AG08396 (cell line): ENCODE data around the gene CYTH2.

Source experiments
- DNase-seq: peaks from one replicate; pipeline ENCODE4 v3.0.0; 2012; ENCODE audit warnings: low spot score, mixed read lengths

The CYTH2 gene

DNA sequence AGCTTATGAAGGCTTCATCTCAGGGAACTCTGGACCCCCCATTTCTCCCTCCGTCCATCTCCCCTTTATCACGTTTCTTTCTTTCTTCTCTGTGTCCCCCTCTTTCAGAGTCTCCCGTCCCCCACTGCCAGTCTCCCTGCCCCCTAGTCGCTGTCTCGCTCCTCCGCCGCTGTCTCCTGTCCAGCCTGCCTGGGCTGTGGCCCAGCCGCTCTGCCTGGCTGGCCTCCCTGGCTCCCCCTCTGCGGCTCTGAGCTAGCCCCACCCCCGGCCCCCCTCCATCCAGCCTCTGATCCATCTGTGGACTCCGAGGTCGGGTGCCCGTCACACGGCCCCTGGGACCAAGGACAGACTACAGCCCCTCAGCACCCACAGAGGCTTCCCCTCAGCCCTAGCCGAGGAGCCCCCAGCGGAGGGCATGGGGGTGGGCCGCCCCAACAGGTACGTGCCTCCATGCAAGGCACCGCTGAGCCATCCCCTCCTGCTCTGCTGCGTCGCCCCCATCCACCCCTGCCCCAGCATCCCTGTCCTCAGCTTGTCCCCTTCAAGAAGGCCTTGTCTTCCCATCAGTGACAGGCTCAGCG is 14.9 kb upstream of the CYTH2 start:
- DNase-seq: no peak

DNA sequence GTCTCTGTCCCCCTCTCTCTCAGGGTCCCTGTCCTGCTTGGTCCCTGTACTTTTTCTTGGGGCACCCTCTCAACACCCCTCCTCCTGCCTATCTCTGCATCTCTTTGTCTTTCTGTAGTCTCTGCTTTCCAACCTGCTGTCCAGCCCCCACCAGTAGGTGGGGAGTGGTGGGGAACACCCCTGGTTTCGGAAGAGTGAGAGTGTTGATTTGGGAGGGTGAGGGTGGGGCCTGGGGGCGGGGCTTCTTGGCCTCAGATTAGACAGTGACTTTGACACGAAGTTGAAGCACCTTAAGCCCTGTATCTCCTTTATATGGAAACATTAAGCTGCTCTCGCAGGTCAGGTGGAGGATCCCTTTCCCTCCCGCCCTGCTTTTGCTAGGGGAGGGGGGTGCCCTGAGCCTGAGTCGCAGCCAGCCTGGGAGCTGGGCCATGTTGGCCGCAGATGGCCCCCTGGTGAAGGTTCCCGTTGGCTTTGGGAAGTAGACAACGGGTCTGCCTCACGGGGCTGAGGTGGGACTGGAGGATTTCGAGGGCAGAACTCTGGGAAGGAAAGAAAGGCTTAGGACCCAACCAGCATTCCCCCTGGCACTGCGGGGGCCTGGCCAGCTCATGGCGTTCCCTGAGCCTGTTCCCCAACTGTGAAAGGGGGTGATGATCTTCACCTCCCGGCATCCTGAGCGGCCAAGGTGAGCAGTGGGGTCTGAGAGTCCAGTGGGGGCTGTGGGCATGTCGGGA is 13.8 kb upstream of the CYTH2 start, which contains the start of gene KCNJ14:
KCNJ14 (plus strand) TSS at position 404 of the 737 bp plus-strand sequence. CDS start 6,151 bp downstream, outside the sequence.
- no peak for DNase-seq

- DNase-seq: no peak
Observed at GRCh38 chr19:48455908-48456562, 13.1 kb upstream of the CYTH2 start.

DNA sequence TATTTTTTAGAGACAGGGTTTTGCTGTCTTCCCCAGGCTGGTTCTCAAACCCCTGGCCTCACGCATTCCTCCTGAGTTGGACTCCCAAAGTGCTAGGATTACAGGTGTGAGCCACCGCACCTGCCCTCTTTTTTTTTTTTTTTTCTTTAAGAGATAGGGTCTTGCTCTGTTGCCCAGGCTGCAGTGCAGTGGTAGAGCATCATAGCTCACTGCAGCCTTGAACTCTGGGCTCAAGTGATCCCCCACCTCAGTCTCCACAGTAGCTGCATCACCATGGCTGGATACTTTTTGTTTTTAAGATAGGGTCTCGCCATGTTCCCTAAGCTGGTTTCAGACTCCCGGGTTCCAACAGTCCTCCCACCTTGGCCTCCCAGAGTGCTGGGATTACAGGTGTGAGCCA is 12.3 kb upstream of the CYTH2 start:
- no peak for DNase-seq

- no peak for DNase-seq
Observed at GRCh38 chr19:48458016-48458415, 11.2 kb upstream of the CYTH2 start.

DNA sequence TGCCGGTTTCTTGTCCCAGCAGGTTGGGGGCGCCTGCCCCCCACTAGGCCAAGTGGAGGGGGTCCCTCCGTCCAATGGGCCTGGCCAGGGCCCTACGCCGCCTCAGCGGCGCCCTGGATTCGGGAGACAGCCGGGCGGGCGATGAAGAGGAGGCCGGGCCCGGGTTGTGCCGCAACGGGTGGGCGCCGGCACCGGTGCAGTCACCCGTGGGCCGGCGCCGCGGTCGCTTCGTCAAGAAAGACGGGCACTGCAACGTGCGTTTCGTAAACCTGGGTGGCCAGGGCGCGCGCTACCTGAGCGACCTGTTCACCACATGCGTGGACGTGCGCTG is 7.6 kb upstream of the CYTH2 start:
- DNase-seq: no peak

DNA sequence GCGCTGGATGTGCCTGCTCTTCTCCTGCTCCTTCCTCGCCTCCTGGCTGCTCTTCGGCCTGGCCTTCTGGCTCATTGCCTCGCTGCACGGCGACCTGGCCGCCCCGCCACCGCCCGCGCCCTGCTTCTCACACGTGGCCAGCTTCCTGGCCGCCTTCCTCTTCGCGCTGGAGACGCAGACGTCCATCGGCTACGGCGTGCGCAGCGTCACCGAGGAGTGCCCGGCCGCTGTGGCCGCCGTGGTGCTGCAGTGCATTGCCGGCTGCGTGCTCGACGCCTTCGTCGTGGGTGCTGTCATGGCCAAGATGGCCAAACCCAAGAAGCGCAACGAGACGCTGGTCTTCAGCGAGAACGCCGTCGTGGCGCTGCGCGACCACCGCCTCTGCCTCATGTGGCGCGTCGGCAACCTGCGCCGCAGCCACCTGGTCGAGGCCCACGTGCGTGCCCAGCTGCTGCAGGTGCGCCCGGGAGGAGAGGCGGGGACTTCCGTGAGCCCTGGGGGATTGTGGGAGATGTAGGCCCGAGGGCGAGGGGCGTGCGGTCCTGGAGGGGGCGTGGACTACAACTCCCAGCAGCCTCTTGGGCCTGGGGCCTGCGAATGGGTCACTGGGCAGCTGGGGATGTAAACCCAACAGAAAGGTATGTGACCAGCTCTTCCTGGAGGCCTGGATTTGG is 7.0 kb upstream of the CYTH2 start:
- DNase-seq: peak; percentile 39

GRCh38 chr19:48465215-48465614 is 4.0 kb upstream of the CYTH2 start:
- no peak for DNase-seq

GRCh38 chr19:48466561-48467325 is 2.4 kb upstream of the CYTH2 start:
- peak; percentile 50 for DNase-seq

DNA sequence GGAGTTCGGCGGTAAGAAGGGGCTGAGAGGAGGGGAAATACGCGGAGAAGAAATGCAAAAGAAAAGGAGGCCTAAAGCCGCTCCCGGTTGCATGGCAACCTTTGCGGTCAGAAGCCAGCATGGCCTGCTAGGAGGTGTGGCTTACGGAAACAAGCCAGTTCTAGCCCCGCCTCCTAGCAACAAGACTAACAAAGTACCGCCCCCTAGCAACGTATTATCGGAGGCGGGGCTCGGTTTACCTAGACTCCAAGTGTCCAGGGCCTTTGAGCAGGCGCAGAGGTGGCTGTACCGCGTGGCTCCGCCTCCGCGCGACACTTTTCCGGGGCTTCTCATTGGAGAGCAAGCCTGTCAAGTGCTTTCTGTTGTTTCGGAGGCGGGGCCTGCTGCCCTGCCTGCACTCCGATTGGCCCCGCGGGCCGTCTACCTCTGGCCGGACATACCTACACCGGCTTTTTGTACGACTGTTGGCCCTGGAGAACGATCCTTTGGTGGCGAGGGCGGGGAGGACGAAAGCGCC is 339 bp upstream of the CYTH2 start:
- peak; percentile 98 for DNase-seq

DNA sequence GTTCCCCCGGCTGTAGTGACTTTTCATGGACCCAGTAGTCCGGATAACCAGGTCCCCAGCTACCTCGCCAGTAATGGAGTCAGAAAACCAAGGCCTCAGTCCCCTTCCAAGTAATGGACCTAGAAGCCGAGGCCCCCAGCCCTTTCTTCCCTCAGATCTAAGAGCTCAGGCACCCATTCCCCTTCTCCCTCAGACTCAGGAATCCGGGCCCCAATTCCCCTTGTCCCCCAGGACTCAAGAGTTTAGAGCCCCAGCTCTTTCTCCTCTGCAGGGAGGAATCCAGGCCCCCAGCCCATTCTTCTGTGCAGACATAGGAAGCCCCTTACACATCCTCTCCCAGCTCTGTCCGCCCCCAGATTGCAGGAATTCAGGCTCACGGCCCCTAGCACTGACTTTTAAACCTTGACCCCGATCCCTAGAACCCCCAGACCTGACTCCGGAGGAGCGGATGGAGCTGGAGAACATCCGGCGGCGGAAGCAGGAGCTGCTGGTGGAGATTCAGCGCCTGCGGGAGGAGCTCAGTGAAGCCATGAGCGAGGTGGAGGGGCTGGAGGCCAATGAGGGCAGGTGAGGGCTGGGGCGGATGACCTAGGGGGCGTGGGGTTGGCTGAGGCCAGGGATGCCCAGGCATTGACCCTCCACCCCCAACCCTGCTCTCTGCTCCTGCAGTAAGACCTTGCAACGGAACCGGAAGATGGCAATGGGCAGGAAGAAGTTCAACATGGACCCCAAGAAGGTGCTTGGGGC is 938 bp downstream of the CYTH2 start:
- DNase-seq: no peak

GRCh38 chr19:48470856-48471255 is 1.7 kb downstream of the CYTH2 start:
- no peak for DNase-seq

- DNase-seq: no peak
Observed at GRCh38 chr19:48471836-48472235, 2.7 kb downstream of the CYTH2 start.

GRCh38 chr19:48473161-48473966 is 4.2 kb downstream of the CYTH2 start:
- no peak for DNase-seq

DNA sequence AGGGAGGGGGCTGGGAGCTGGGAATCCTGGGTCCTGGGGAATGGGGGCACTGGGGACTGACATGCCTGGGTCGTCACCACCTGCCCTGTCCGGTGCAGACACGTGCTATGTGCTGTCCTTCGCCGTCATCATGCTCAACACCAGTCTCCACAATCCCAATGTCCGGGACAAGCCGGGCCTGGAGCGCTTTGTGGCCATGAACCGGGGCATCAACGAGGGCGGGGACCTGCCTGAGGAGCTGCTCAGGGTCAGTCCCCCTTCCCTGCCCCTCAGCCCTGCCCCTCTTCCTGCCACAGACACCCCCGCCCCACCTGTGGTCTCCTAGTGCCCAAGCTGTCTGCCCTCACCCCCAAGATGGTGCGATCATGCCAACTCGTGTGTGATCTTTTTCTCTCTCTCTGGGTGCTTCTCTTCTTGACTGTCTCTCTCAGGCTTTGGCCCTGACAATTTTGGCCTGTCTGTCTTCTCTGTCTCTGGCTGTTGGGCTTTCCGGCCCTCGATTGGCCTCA is 5.0 kb downstream of the CYTH2 start:
- no peak for DNase-seq

DNA sequence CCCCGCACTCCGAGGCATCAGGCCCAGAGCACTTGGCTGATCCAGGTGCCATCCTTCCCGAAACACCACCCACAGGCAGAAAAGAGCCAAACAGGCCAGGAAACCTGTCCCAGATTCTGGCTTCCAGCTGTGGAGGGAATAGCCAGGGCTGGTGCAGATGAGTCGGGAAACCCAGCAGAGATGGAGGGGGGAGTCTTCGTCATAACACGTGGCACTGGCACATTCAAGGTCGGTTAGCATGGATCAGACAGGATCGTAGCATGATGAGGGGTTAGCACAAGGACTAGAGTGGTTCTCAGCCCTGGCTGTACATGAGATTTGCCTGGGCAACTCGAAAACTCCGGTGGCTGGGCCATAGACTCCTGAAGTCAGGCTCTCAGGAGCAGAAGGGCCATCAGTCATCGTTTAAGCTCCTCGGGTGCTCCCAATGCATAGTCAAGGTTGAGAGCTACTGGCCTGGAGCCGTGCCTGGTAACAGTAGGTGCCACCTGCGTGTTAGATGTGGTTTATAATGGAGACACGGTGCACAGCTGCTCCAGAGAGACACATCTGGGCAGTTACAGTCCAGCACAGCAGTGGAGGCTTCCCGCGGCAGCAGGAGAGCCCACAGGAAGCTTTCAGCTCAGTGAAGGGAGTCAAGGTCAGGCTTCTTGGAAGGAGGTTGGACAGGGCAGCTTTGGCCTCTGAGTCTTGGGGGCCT is 6.3 kb downstream of the CYTH2 start:
- DNase-seq: no peak

GRCh38 chr19:48476176-48476575 is 7.0 kb downstream of the CYTH2 start:
- no peak for DNase-seq

- no peak for DNase-seq
Observed at GRCh38 chr19:48477067-48477685, 8.0 kb downstream of the CYTH2 start.
